Pancreas (tissue), 10 donors: ENCODE measurements around the gene QTRT2. TPM values are rescaled to one million over a fixed set of nuclear protein-coding genes. Genes with fewer than 3 reads are reported as not detected.

ENCODE experiments used
- ATAC-seq, 4 donors: fragments of 200-7000 bp; cut with Tn5 transposase; one replicate each; pipeline versions ENCODE4 v1.8.0 to v1.9.1; 2020; ENCODE audit warnings: mild to moderate bottlenecking in 4 of 4, moderate library complexity in 4 of 4
- DNase-seq, 6 donors: peaks; one replicate each; pipeline ENCODE4 v3.0.0-alpha.2; 2020
- FAIRE-seq: peaks from 2 replicates; lab custom pipeline; 2012; peaks lifted over from hg19 to GRCh38; lab: Jason Lieb, UNC
- H3K27ac ChIP-seq, 4 donors: fragments of 200-600 bp; sonication (generic); 1 replicate in 3 of 4; 2 replicates in 1 of 4; pipeline versions ENCODE4 v1.5.0 to v1.8.0; 2020
- H3K27me3 ChIP-seq, 4 donors: fragments of 200-600 bp; one replicate each; pipeline ENCODE4 v1.8.0; 2021
- H3K36me3 ChIP-seq, 3 donors: fragments of 200-600 bp; sonication (generic) in 1 of 3; one replicate each; pipeline versions ENCODE4 v1.5.0 to v1.8.0; 2020 to 2021
- H3K4me1 ChIP-seq, 3 donors: fragments of 200-600 bp; one replicate each; pipeline ENCODE4 v1.8.0; 2021
- H3K4me3 ChIP-seq, 4 donors: fragments of 200-600 bp; sonication (generic) in 2 of 4; one replicate each; pipeline versions ENCODE4 v1.5.0 to v1.8.0; 2020 to 2021
- H3K9me3 ChIP-seq, 4 donors: fragments of 200-600 bp; one replicate each; pipeline ENCODE4 v1.8.0; 2021
- CTCF ChIP-seq, 4 donors: fragments of 200-600 bp; sonication (generic) in 3 of 4; IDR thresholded peaks; one replicate each; pipeline versions ENCODE4 v1.5.0 to v1.8.0; 2021; ENCODE audit warnings: antibody characterized with exemption in 4 of 4
- WGBS, 2 donors: extraction: QIAGEN DNeasy Blood & Tissue Kit; methylation state at CpG; one replicate each; pipeline ENCODE4 v1.1.7; 2013; 5-methylcytosine and 5-hydroxymethylcytosine counted together
- intact Hi-C, 3 donors: fragments of 100-400 bp; cut with DNase I; formaldehyde crosslinking; loops; one replicate each; pipeline versions ENCODE4 v1.11.1 to v1.14.2; 2022
- polyA plus RNA-seq, 2 donors: library from polyadenylated mRNA; stranded (reverse); fragments of 200-250 nt; gene quantifications; one replicate each; pipeline ENCODE4 v1.2.3, GENCODE V29; 2013
- total RNA-seq, 6 donors: library from RNA; stranded (reverse); fragmentation: NEBNext Ultra II Directional in 4 of 6; extraction: Animal tissue kit (Norgen Biotek cat#: 25700) in 4 of 6; gene quantifications; one replicate each; pipeline versions ENCODE4 v1.2.1 to v1.2.4, GENCODE V29; 2021 to 2023
- donor health status: healthy with polysubstance abuse.
- donor health status: DM: no; HTN: no; CAD: no; lungs with moderate emphysema.
- donor health status: DM: no; HTN: no; CAD: no.
- donor health status: control.
- donor health status: control.
- donor health status: Bipolar disorder and iron deficiency.
- donor health status: DM: yes; HTN: yes; CAD: no.
- donor health status: DM: no; HTN: no; CAD: no.
- donor health status: DM: no; HTN: no; CAD: no.
- donor health status: DM: yes; HTN: yes; CAD: no.

QTRT2 gene
- total and polyA plus RNA-seq, 8 donors: 3.5 to 13.5 (median 10.3) TPM

- DNase-seq: no peak
- no peak for FAIRE-seq
- Histone ChIP-seq H3K4me1 (no peaks in the 10 kb centered on the region), H3K9me3 (no peaks in the 10 kb centered on the region), H3K27me3 (no peaks in the 10 kb centered on the region), H3K4me3 (no peak overlapping the region), H3K36me3 (peaks cover 0 to 45% (median 20%) of the 10 kb centered on the region in 3 donors), H3K27ac (no peak overlapping the region)
- no peak for ATAC-seq
- 73 to 85% methylated on average over 1 of the region's 1 CpG for WGBS, 2 donors
- no peak for TF ChIP-seq CTCF (IDR thresholded peaks at IDR 0.05)
- intact Hi-C loops: no loop called here
Measured at GRCh38 chr3:114071786-114072185, 15.2 kb downstream of the QTRT2 start.

- H3K4me1 ChIP-seq: no peaks in the 10 kb centered on the region
- no peak for FAIRE-seq
- H3K9me3 ChIP-seq: no peaks in the 10 kb centered on the region
- H3K27ac ChIP-seq: no peak overlapping the region
- peaks cover 0 to 52% (median 22%) of the 10 kb centered on the region in 3 donors for H3K36me3 ChIP-seq
- ATAC-seq: no peak
- intact Hi-C loops: no loop called here
- no peak overlapping the region for H3K4me3 ChIP-seq
- H3K27me3 ChIP-seq: no peaks in the 10 kb centered on the region
- 87 to 93% methylated on average over 6 of the region's 6 CpGs for WGBS, 2 donors
- TF ChIP-seq CTCF (IDR thresholded peaks at IDR 0.05): no peak
- DNase-seq: no peak
Measured at GRCh38 chr3:114076711-114077110, 20.2 kb downstream of the QTRT2 start.

GRCh38 chr3:114078126-114078525 is 21.6 kb downstream of the QTRT2 start:
- H3K27me3 ChIP-seq: no peaks in the 10 kb centered on the region
- no peak overlapping the region for H3K4me3 ChIP-seq
- intact Hi-C loops: no loop called here
- no peaks in the 10 kb centered on the region for H3K9me3 ChIP-seq
- peaks cover 0 to 46% (median 18%) of the 10 kb centered on the region in 3 donors for H3K36me3 ChIP-seq
- H3K27ac ChIP-seq: no peak overlapping the region
- no peak for ATAC-seq
- no peak for DNase-seq
- no peak for TF ChIP-seq CTCF (IDR thresholded peaks at IDR 0.05)
- no peak for FAIRE-seq
- no peaks in the 10 kb centered on the region for H3K4me1 ChIP-seq

- no peak for TF ChIP-seq CTCF (IDR thresholded peaks at IDR 0.05)
- Histone ChIP-seq H3K27ac (peak overlapping the region in 1 of 4 donors; percentile 8), H3K27me3 (no peaks in the 10 kb centered on the region), H3K9me3 (no peaks in the 10 kb centered on the region), H3K4me3 (no peak overlapping the region), H3K36me3 (peaks cover 0 to 38% (median 18%) of the 10 kb centered on the region in 3 donors), H3K4me1 (no peaks in the 10 kb centered on the region)
- DNase-seq: no peak
- 53 to 61% methylated on average over 5 of the region's 5 CpGs for WGBS, 2 donors
- no peak for ATAC-seq
- no peak for FAIRE-seq
- intact Hi-C loops: no loop called here
Measured at GRCh38 chr3:114079761-114080160, 23.2 kb downstream of the QTRT2 start.

- Histone ChIP-seq H3K27ac (peak overlapping the region in 1 of 4 donors; percentile 8), H3K36me3 (peaks cover 0 to 36% (median 18%) of the 10 kb centered on the region in 3 donors), H3K9me3 (no peaks in the 10 kb centered on the region), H3K27me3 (no peaks in the 10 kb centered on the region), H3K4me1 (no peaks in the 10 kb centered on the region), H3K4me3 (no peak overlapping the region)
- DNase-seq (no peak), ATAC-seq (no peak), FAIRE-seq (no peak)
- TF ChIP-seq CTCF (IDR thresholded peaks at IDR 0.05): no peak
- intact Hi-C loops: no loop called here
Measured at GRCh38 chr3:114080201-114080600, 23.7 kb downstream of the QTRT2 start.
